Activated CD4-positive, alpha-beta T cell treated with anti-CD3 and anti-CD28 coated beads for 4 hours (primary cell): ENCODE measurements around the gene MAZ.
"Not testable (repeated sequence)": the region's sequence is repeated elsewhere in the genome, so short reads cannot be mapped to it uniquely, and the experiment has no call there.

Experiments
- DNase-seq, 2 donors: peaks; one replicate each; pipeline ENCODE4 v3.0.0-alpha.2; 2020

Gene MAZ

GRCh38 chr16:29784901-29785500 lies 21.3 kb upstream of the MAZ start:
- DNase-seq = peak; percentile 71 to 75

GRCh38 chr16:29787155-29787554 lies 19.2 kb upstream of the MAZ start:
- DNase-seq = not testable (repeated sequence)

GRCh38 chr16:29789775-29790182 lies 16.6 kb upstream of the MAZ start:
- DNase-seq = no peak

- DNase-seq = peak; percentile 100
Measured at GRCh38 chr16:29790183-29790948, 16.0 kb upstream of the MAZ start, which contains the start of gene KIF22. Gene KIF22, plus strand, starts transcription at chr16:29790751. Its CDS starts 9 bp downstream, at chr16:29790760.

GRCh38 chr16:29790949-29791844 lies 15.1 kb upstream of the MAZ start:
- DNase-seq = no peak

GRCh38 chr16:29791845-29792807 lies 14.2 kb upstream of the MAZ start:
- no peak for DNase-seq

- not testable (repeated sequence) for DNase-seq
Measured at GRCh38 chr16:29793153-29793552, 13.2 kb upstream of the MAZ start.

- no peak for DNase-seq
Measured at GRCh38 chr16:29794231-29794710, 12.1 kb upstream of the MAZ start.

- DNase-seq = no peak
Measured at GRCh38 chr16:29802416-29802935, 3.9 kb upstream of the MAZ start.

- no peak for DNase-seq
Measured at GRCh38 chr16:29804020-29804419, 2.3 kb upstream of the MAZ start.

GRCh38 chr16:29804455-29805231 lies 1.7 kb upstream of the MAZ start:
- DNase-seq = no peak

- peak; percentile 96 to 98 for DNase-seq
Measured at GRCh38 chr16:29805232-29806098, 864 bp upstream of the MAZ start.

- peak; percentile 55 to 58 for DNase-seq
Measured at GRCh38 chr16:29806641-29807425, 504 bp downstream of the MAZ start.

- DNase-seq = peak; percentile 86 to 89
Measured at GRCh38 chr16:29807426-29808218, 1.3 kb downstream of the MAZ start.

- no peak for DNase-seq
Measured at GRCh38 chr16:29808219-29808900, 2.0 kb downstream of the MAZ start.

GRCh38 chr16:29809031-29809747 lies 2.9 kb downstream of the MAZ start:
- DNase-seq = no peak
